Glomerular visceral epithelial cell (primary cell): Measurements from ENCODE around the gene RPS27L.

Experiments
- DNase-seq: peaks from one replicate; pipeline ENCODE4 v3.0.0-alpha.2; 2016; ENCODE audit errors: extremely low spot score

The RPS27L gene

GRCh38 chr15:63157118-63157843 is at the start of gene RPS27L:
RPS27L (minus strand) TSS chr15:63157477; CDS start chr15:63157405, 72 bp downstream.
- DNase-seq = peak; percentile 92

- no peak for DNase-seq
Observed at GRCh38 chr15:63206079-63206478, 48.8 kb upstream of the RPS27L start.

DNA sequence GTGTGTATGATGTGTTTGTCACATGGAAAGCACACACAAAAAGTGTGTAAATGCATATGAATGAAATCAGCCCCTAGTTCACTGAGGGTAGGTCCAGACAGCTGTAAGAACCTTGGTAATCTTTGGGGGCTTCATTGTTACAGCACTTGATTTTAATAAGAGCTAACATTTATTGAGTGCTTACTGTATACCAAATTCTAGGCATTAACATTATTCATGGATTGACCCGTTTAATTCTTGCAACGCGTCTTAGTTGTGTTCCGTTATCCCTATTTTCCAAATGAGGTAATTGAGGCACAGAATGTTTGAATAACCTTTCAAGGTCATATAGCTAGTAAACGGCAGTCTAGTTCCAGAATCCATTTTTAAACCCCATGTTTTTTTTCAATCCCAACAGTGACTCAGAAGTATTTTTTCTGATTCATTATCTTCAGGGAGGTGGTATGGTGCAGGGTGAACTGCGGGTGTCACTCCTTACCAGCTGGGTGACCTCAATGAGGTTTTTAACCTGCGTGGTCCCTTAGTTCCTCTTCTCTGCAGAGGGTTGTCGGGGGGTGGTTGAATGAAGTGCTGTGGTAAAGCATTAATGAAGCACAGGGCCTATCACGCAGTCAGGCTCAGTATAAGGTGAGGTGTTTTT is 46.3 kb upstream of the RPS27L start:
- DNase-seq = peak; percentile 67

DNA sequence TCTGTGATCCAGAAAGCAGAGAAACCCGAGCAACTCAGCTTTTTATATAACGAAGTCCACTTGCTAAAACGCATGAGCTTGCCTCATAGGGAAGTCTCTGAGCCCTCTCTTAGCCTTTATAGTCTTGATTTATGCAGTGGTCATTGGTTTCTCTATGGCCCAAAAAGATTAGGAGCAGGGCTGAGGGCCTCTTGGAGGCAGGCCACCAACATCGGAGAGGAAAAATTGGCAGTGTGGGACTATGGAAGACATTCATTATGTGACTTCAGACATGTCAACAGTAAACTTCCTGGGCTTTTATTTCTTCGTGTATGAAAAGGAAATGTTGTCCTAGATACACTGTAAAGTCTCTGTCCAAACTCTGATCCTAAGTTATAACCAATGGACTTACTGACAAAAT is 45.6 kb upstream of the RPS27L start:
- no peak for DNase-seq

DNA sequence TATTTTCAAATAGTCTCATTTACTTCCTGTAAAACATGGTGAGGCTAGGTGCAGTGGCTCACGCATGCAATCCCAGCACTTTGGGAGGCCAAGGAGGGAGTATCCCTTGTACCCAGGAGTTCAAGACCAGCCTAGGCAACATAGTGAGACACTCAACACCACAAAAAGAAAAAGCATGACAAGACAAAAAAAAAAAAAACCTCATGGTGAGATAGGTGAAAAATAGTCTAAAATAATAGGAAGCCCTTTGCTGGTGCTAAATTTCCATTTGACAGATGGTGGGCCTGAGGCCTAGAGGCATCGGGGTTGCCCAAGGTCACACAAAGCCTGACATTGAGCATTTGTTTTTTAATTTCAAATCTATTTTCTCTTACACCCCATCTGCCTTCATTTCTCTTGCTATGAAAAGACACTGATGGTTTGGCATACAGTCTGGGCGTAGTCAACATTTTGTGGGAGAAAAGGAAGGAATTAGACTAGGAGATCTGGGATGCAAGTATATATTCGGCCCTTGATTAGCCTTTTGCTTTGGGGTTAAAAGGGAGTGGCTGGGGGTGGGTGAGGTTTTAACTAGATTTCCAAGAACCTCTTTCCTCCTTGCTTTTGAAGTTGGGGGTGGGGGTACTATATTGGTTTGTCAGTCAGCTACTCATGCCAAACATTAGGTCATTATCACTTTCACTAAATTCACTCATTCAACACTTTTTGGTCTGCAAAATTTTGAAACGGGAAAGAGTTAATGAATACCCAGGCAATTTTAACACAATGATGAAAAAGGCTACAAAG is 43.4 kb upstream of the RPS27L start:
- DNase-seq = no peak

GRCh38 chr15:63198371-63199250 is 41.3 kb upstream of the RPS27L start:
- DNase-seq = no peak

DNA sequence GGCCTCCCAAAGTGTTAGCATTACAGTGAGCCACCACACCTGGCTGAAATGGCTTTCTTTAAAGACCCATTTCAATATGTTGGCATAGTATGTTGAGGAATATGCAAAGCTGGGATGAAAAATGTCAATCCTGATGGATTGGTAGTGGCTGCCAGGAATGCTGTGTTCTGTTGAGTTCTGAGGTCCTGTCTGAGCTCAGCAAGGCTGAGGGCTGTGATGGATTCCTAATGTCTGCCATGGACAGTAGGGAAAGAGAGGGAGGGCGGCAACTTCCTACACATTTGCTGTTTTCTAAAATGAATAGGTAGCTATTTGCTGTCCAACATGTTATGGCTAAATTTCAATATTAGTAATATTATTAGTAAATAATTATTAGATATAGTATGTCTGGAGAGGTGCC is 40.3 kb upstream of the RPS27L start:
- no peak for DNase-seq

DNA sequence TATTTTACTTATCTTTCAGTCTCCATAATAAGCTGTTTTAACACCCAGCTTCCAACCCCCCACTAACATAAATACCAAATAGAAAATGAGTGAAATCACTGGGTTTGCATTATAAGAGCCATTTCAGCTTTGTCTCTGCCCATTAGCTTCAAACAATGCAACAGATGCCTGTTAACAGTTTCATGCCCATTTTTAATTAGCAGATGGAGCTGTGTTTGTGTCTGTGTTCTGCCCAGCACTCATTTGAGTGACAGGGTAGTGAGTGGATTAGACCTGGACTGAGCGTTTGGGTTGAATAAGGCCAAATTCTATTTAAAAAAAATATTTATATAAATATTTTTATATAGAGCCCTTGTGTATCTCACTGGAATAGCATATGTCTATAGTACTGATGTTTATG is 39.6 kb upstream of the RPS27L start:
- DNase-seq = no peak

GRCh38 chr15:63195569-63196015 is 38.3 kb upstream of the RPS27L start:
- DNase-seq = no peak

GRCh38 chr15:63194880-63195568 is 37.7 kb upstream of the RPS27L start:
- no peak for DNase-seq

GRCh38 chr15:63194302-63194701 is 37.0 kb upstream of the RPS27L start:
- no peak for DNase-seq

DNA sequence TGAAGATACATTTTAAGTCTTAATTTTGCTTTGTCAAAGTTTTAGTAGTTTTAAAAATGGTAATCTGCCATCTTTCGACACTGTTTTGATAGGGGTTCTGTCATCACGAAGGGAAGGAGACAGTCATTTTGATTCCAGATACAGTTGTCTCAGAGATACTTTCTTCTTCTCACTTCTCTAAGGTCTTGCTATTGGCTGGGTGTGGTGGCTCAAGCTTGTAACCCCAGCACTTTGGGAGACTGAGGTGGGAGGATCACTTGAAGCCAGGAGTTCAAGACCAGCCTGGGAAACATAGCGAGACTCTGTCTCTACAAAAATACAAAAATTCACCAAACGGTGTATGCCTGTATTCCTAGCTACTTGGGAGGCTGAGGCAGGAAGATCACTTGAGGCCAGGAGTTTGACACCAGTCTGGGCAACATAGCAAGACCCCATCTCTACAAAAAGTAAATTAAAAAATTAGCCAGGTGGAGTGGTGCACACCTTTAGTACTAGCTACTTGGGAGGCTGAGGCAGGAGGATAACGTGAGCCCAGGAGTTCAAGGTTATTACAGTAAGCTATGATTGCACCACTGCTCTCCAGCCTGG is 35.4 kb upstream of the RPS27L start:
- DNase-seq = no peak

DNA sequence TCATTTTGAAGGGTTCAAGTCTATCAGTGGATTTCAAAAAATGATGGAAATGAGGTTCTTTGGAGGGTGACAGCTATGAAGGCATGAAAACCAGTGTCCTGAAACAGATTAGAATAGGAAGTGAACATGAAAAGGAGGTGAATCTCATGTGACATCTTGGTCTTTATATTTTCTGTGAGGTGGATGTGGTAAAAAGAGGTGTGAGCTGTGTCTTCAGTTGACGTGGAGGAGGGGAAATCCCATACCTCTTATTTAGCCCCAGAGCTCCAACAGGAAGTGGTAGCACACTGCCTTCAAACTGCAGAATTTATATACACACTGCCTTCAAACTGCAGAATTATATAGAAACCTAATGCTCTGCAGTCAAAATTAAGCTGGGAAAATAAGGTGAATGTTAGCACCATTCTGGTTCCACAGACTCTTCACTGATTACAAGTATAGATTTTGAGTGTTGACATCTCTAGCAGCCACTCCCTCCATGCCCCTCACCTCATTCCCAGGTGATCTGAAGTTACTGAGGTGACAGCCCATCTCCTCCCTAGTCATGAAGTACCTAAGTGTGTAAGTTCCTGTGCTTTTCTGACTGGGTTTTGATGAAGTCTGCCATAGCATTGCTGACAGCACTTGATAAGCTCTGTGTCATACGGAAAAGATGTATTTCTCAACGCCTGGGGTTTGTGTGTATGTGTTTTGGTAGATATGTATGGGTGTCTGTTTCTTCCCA is 34.8 kb upstream of the RPS27L start:
- peak; percentile 17 for DNase-seq

- no peak for DNase-seq
Observed at GRCh38 chr15:63190769-63191649, 33.7 kb upstream of the RPS27L start.

DNA sequence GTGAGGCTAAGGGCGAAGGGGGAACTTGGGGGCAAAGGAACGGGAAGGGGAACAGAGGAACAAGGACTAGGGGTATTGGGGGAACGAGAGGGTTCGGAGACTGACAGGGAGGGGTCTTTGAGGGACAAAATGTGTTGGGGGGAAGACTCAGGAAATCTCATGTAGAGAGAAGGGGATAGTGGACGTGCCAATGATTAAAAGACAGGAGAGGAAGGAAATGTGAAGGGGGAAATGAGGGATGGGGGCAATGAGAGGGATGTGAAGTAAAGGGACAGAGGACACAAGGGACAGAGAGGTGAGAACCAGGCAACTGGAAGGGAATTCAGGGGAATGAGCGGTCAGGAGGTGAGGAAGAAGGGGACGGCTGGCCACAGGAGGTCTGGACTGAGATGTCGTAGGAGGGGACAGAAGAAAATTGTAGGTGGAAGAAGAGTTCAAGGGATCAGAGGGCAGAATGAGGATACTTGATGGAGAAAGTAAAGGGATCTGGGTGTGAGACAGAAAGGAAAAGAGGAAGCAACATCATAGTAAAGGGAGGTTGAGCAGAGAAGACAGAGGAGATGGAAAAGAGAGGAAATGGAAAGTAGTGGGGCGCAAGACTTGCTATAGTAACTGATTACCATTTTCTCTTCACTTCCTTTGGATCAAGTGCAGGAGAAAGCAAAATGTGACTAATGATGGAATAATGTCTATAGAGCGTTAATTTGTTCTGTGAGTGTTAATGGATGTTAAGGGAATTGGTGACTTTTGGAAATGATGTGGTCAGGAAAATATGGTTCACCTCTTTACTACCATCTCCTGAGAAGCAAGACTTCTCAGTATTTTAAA is 32.9 kb upstream of the RPS27L start:
- peak; percentile 39 for DNase-seq

- peak; percentile 98 for DNase-seq
Observed at GRCh38 chr15:63188926-63189871, 31.9 kb upstream of the RPS27L start, which contains the start of gene RAB8B. RAB8B (plus strand) TSS chr15:63189606; CDS start chr15:63189625, 19 bp downstream.
